ENCODE data around the gene SELENOM. TPM values are rescaled to one million over a fixed set of nuclear protein-coding genes. Genes with fewer than 3 reads are reported as not detected.
"Not testable (repeated sequence)": the region's sequence is repeated elsewhere in the genome, so short reads cannot be mapped to it uniquely, and the experiment has no call there.

Gene SELENOM
- total RNA-seq, 4 donors from 2014 or later, result 37.4 to 72.1 (median 56.0) TPM

- 63% methylated on average over 3 of the region's 5 CpGs for WGBS
Measured at GRCh38 chr22:31120230-31120629, 12.9 kb upstream of the SELENOM start.

GRCh38 chr22:31119026-31119717 lies 11.8 kb upstream of the SELENOM start:
- WGBS, result 74% methylated on average over 6 of the region's 7 CpGs
- no peaks in the 10 kb centered on the region for H3K36me3 ChIP-seq
- DNase-seq (ENCODE audit: low spot score in 2 of 2), result no peak
- H3K27me3 ChIP-seq, result no peaks in the 10 kb centered on the region
- peaks cover 17% of the 10 kb centered on the region for H3K4me1 ChIP-seq
- H3K27ac ChIP-seq, result no peak overlapping the region
- H3K4me3 ChIP-seq, result no peak overlapping the region
- TF ChIP-seq CTCF (IDR thresholded peaks at IDR 0.05) (no peak), EP300 (IDR thresholded peaks at IDR 0.05) (no peak), POLR2A (IDR thresholded peaks at IDR 0.05) (no peak), POLR2AphosphoS5 (IDR thresholded peaks at IDR 0.05) (no peak)
- H3K9me3 ChIP-seq, result no peaks in the 10 kb centered on the region

More at GRCh38 chr22:31120230-31120629, 12.9 kb upstream of the SELENOM start:
- H3K4me3 ChIP-seq, result no peak overlapping the region
- TF ChIP-seq POLR2AphosphoS5 (IDR thresholded peaks at IDR 0.05) (no peak), EP300 (IDR thresholded peaks at IDR 0.05) (no peak), POLR2A (IDR thresholded peaks at IDR 0.05) (no peak), CTCF (IDR thresholded peaks at IDR 0.05) (no peak)
- H3K9me3 ChIP-seq, result no peaks in the 10 kb centered on the region
- DNase-seq (ENCODE audit: low spot score in 2 of 2), result no peak
- H3K27ac ChIP-seq, result no peak overlapping the region
- H3K36me3 ChIP-seq, result no peaks in the 10 kb centered on the region
- H3K4me1 ChIP-seq, result peaks cover 17% of the 10 kb centered on the region
- no peaks in the 10 kb centered on the region for H3K27me3 ChIP-seq

- WGBS, result 80% methylated on average over 3 of the region's 3 CpGs
- Histone ChIP-seq H3K27me3 (no peaks in the 10 kb centered on the region), H3K9me3 (no peaks in the 10 kb centered on the region), H3K4me1 (peaks cover 16% of the 10 kb centered on the region), H3K36me3 (no peaks in the 10 kb centered on the region), H3K4me3 (no peak overlapping the region), H3K27ac (no peak overlapping the region)
- TF ChIP-seq POLR2AphosphoS5 (IDR thresholded peaks at IDR 0.05), result no peak
- TF ChIP-seq POLR2A (IDR thresholded peaks at IDR 0.05), result no peak
- no peak for TF ChIP-seq CTCF (IDR thresholded peaks at IDR 0.05)
- TF ChIP-seq EP300 (IDR thresholded peaks at IDR 0.05), result no peak
- no peak for DNase-seq (ENCODE audit: low spot score in 2 of 2)
Measured at GRCh38 chr22:31118046-31118820, 10.9 kb upstream of the SELENOM start.

- WGBS, result 99% methylated on average over 7 of the region's 7 CpGs
- DNase-seq (ENCODE audit: low spot score in 2 of 2); H3K27me3 ChIP-seq; H3K4me3 ChIP-seq; H3K9me3 ChIP-seq; H3K27ac ChIP-seq; H3K36me3 ChIP-seq; H3K4me1 ChIP-seq: not testable (repeated sequence)
Measured at GRCh38 chr22:31112547-31113091, 5.3 kb upstream of the SELENOM start.

GRCh38 chr22:31107894-31108218 lies 488 bp upstream of the SELENOM start:
- WGBS, result 0% methylated on average over 5 of the region's 5 CpGs

More at GRCh38 chr22:31107894-31108218, 488 bp upstream of the SELENOM start:
- peak overlapping the region; percentile 30 for H3K27ac ChIP-seq
- peaks cover 36% of the 10 kb centered on the region for H3K4me1 ChIP-seq
- peak overlapping the region; percentile 58 for H3K4me3 ChIP-seq
- no peaks in the 10 kb centered on the region for H3K9me3 ChIP-seq
- H3K36me3 ChIP-seq, result peaks cover 12% of the 10 kb centered on the region
- TF ChIP-seq POLR2AphosphoS5 (IDR thresholded peaks at IDR 0.05), result no peak
- TF ChIP-seq EP300 (IDR thresholded peaks at IDR 0.05), result no peak
- no peak for TF ChIP-seq POLR2A (IDR thresholded peaks at IDR 0.05)
- TF ChIP-seq CTCF (IDR thresholded peaks at IDR 0.05), result no peak
- no peaks in the 10 kb centered on the region for H3K27me3 ChIP-seq
- no peak for DNase-seq (ENCODE audit: low spot score in 2 of 2)
